GM12892 (cell line): Measurements from ENCODE around the gene XYLT1.

Experiments
- POLR2A ChIP-seq: IDR thresholded peaks from 2 replicates; pipeline ENCODE4 v1.6.1; 2011; ENCODE audit warnings: low read depth, low read length, control low read depth
- POLR2AphosphoS5 ChIP-seq: IDR thresholded peaks from 2 replicates; pipeline ENCODE4 v1.6.1; 2011; ENCODE audit warnings: low read depth, low read length, control low read depth
- TAF1 ChIP-seq: IDR thresholded peaks from 2 replicates; pipeline ENCODE4 v1.6.1; 2011; ENCODE audit warnings: low read depth, mild to moderate bottlenecking, control low read depth, low read length, borderline replicate concordance

DNA sequence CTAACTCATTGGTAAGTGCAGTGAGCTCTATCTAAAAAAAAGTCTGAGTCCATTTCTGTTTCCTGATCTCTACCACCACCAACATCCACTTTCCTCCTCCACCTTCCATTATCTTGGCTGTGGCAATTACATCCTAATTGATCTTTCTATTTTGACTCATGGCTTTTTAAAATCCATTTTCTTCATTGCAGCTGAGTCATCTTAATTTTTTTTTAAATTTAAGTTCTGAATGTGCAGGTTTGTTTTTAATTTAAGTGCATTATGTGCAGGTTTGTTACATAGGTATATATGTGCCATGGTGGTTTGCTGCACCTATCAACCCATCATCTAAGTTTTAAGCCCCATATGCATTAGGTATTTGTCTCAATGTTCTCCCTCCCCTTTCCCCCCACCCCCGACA, 390.7 kb downstream of the XYLT1 start:
- no peak for TF ChIP-seq TAF1
- no peak for TF ChIP-seq POLR2A
- TF ChIP-seq POLR2AphosphoS5: no peak
